ENCODE data around the gene RPP25L. TPM values are rescaled to one million over a fixed set of nuclear protein-coding genes. Genes with fewer than 3 reads are reported as not detected.

RPP25L gene
- total RNA-seq, 4 donors from 2014 or later = 3.0 to 65.5 (median 22.1) TPM

DNA sequence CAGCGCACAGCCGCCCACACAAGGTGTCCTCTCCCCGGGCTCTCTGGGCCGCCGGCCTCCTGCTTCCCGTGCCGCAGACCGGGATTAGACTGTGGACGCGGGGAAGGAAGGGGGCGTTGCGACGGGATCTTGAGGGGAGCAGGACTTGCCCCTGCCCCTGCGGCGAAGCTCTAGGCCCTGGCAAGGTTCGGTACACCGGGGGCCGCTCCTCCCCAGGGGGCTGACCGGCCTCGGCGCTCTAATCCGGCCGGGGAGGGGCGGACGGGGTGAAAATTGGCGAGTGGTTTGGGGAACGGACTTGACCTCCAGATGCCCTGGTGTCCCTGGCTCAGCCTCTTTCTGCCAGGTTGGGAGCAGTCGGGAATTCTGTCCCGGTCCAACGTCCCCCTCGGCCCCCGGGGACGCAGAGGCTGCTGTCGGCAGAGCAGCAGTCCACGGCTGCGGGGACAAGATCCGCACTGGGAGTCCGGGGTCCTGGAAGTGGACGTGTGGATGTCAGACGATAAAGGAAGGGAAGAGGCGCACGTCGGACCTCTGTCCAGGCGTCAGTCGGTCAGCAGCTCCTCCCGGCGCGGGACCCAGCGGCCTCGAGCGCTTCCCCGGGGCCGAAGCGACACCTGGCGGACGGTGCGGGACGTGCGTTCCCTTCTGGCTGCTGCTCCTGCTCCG, 20.5 kb downstream of the RPP25L start:
- Histone ChIP-seq H3K36me3 (no peaks in the 10 kb centered on the region), H3K4me1 (peaks cover 14 to 50% (median 33%) of the 10 kb centered on the region in 4 donors), H3K9me3 (no peaks in the 10 kb centered on the region), H3K27me3 (peaks cover 79% of the 10 kb centered on the region), H3K27ac (peak overlapping the region in 2 of 4 donors; percentile 7 to 54), H3K4me3 (peak overlapping the region in 3 of 4 donors; percentile 1 to 59 (median 17))
- peak; percentile 89 for DNase-seq
- in situ Hi-C loops (cut with MboI; ENCODE audit: low pct_ligation_motif_present in 1 of 4, low pct_unique_long_range_greater_than_20kb in 1 of 4, low sequenced_read_pairs in 3 of 4) = loop anchor here in 1 of 4 donors (10.0 kb wide), 1 partner anchor 47 kb away; no protein-coding TSS in a partner anchor
- intact Hi-C loops (cut with DNase I; ENCODE audit: low total_unique reads) = loop anchor here (10.0 kb wide), 1 partner anchor 257 kb away; no protein-coding TSS in a partner anchor
- 10% methylated on average over 53 of the region's 60 CpGs; no CpG with 5 or more reads in 1 of the 2 donors for WGBS, 2 donors (ENCODE audit: low coverage in 1 of 2)
- TF ChIP-seq POLR2AphosphoS5 (IDR thresholded peaks at IDR 0.05) (no peak), POLR2A (IDR thresholded peaks at IDR 0.05) (no peak), EP300 (IDR thresholded peaks at IDR 0.05; ENCODE audit: low read depth) (no peak)
- TF ChIP-seq, protein P1, sequence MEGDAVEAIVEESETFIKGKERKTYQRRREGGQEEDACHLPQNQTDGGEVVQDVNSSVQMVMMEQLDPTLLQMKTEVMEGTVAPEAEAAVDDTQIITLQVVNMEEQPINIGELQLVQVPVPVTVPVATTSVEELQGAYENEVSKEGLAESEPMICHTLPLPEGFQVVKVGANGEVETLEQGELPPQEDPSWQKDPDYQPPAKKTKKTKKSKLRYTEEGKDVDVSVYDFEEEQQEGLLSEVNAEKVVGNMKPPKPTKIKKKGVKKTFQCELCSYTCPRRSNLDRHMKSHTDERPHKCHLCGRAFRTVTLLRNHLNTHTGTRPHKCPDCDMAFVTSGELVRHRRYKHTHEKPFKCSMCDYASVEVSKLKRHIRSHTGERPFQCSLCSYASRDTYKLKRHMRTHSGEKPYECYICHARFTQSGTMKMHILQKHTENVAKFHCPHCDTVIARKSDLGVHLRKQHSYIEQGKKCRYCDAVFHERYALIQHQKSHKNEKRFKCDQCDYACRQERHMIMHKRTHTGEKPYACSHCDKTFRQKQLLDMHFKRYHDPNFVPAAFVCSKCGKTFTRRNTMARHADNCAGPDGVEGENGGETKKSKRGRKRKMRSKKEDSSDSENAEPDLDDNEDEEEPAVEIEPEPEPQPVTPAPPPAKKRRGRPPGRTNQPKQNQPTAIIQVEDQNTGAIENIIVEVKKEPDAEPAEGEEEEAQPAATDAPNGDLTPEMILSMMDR (IDR thresholded peaks at IDR 0.05) = peak; percentile 91 to 96 (median 93)

DNA sequence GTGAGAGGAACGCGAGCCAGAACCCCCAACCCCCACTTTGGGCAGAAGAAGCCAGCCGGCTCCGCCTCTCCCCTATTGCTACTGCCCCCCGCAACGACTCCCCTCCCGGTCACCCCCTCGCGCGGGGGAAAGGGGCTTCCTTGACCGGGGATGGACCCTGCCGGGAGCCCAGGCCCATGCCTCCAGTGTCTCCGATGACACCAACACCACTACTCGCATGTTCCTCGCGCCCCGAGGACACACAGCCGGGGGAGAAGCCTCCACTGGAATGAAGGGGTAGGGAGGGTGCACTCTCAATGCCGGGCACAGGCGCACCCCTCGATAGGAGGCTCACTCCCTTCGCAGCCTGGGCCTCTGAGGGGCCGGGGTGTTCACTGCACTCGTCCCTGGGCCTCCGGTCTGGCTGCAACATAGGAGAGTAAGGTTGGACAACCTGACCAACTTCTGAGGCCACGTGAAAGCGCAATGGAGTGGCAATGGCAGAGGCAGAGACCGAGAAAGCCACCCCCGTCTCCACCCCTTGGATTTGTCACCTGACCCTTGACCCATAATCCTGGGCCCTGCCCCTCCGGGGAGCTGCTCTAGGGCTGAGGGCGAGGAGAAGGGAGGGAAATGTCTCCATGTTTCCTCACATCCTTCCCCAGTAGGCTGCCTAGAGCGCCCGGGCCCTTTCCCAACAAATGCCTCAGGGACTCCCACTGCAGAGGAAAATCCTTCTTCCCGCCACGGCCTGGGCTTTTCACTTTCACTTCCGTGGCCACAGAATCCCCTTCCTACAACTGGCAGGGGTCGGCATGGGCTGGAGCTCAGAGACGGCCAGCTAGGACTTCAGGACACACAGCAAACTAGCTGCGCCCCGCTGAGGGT, 21.3 kb downstream of the RPP25L start:
- H3K4me3 ChIP-seq = peak overlapping the region in 3 of 4 donors; percentile 38 to 59 (median 41)
- peaks cover 14 to 50% (median 33%) of the 10 kb centered on the region in 4 donors for H3K4me1 ChIP-seq
- intact Hi-C loops (cut with DNase I; ENCODE audit: low total_unique reads) = loop anchor here (10.0 kb wide), 1 partner anchor 256 kb away; no protein-coding TSS in a partner anchor
- peak; percentile 62 for DNase-seq
- H3K36me3 ChIP-seq = no peaks in the 10 kb centered on the region
- H3K9me3 ChIP-seq = no peaks in the 10 kb centered on the region
- in situ Hi-C loops (cut with MboI; ENCODE audit: low pct_ligation_motif_present in 1 of 4, low pct_unique_long_range_greater_than_20kb in 1 of 4, low sequenced_read_pairs in 3 of 4) = loop anchor here in 1 of 4 donors (10.0 kb wide), 1 partner anchor 46 kb away; no protein-coding TSS in a partner anchor
- peaks cover 87% of the 10 kb centered on the region for H3K27me3 ChIP-seq
- 30% methylated on average over 20 of the region's 40 CpGs; no CpG with 5 or more reads in 1 of the 2 donors for WGBS, 2 donors (ENCODE audit: low coverage in 1 of 2)
- TF ChIP-seq POLR2A (IDR thresholded peaks at IDR 0.05) = no peak
- TF ChIP-seq POLR2AphosphoS5 (IDR thresholded peaks at IDR 0.05) = no peak
- TF ChIP-seq, protein P1 (IDR thresholded peaks at IDR 0.05) = no peak
- no peak for TF ChIP-seq EP300 (IDR thresholded peaks at IDR 0.05; ENCODE audit: low read depth)
- peak overlapping the region in 2 of 4 donors; percentile 7 to 54 for H3K27ac ChIP-seq

DNA sequence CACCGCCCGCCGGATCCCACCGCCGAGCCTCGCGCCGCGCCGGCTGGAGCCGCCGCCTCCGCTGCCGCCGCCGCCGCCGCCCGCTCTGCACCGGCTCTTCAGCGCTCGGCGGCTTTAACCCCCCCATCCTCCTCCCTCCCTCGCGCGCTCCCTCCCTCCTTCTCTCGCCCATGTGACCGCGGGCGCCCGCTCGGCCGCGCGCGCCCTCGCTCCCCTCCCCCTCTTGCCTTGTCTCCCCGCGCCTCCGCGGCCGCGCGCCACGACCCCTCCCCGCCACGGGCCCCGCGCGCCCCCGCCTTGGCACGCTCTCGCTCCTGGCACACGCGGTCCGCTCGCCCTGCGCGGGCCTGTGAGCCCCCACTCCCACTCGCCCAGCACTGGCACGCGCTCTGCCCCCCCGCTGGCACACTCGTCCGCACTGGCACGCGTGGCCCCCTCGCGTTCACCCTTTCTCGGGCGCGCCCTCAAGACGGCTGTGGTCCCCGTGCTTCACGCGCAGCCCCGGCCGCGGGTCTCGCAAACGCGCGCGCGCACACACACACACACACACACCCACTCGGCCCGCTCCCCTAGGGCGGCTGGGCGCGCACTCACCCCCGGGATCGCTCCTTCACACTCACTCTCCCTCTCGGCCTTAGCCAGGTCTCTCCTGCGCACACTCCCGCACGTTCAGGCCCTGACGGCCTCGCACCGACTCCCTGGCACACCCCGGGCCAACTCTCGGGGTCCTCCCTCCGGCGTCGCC, 22.1 kb downstream of the RPP25L start, which contains the start of gene CNTFR:
Gene CNTFR, minus strand, starts transcription at position 89 of the 745 bp plus-strand sequence. CDS start 20,743 bp downstream, outside the sequence.
- no peak for DNase-seq
- H3K4me1 ChIP-seq = peaks cover 14 to 50% (median 33%) of the 10 kb centered on the region in 4 donors
- TF ChIP-seq, protein P1 (IDR thresholded peaks at IDR 0.05) = no peak
- no peak for TF ChIP-seq POLR2A (IDR thresholded peaks at IDR 0.05)
- no peak for TF ChIP-seq POLR2AphosphoS5 (IDR thresholded peaks at IDR 0.05)
- no peak for TF ChIP-seq EP300 (IDR thresholded peaks at IDR 0.05; ENCODE audit: low read depth)
- H3K36me3 ChIP-seq = no peaks in the 10 kb centered on the region
- WGBS, 2 donors (ENCODE audit: low coverage in 1 of 2) = 2% methylated on average over 53 of the region's 104 CpGs; no CpG with 5 or more reads in 1 of the 2 donors
- peaks cover 95% of the 10 kb centered on the region for H3K27me3 ChIP-seq
- intact Hi-C loops (cut with DNase I; ENCODE audit: low total_unique reads) (loop anchor here (10.0 kb wide), 2 partner anchors 85 to 255 kb away; no protein-coding TSS in a partner anchor), in situ Hi-C loops (cut with MboI; ENCODE audit: low pct_ligation_motif_present in 1 of 4, low pct_unique_long_range_greater_than_20kb in 1 of 4, low sequenced_read_pairs in 3 of 4) (loop anchor here in 1 of 4 donors (10.0 kb wide), 1 partner anchor 45 kb away; no protein-coding TSS in a partner anchor)
- H3K4me3 ChIP-seq = peak within 1 kb of the TSS; percentile 35 to 59 (median 40)
- peak within 1 kb of the TSS in 2 of 4 donors; percentile 7 to 54 for H3K27ac ChIP-seq
- H3K9me3 ChIP-seq = no peaks in the 10 kb centered on the region

All from transverse colon (tissue), 4 donors.